A375 (cell line): ENCODE results near the gene EGFL6. TPM values are rescaled to one million over a fixed set of nuclear protein-coding genes. Genes with fewer than 3 reads are reported as not detected.

ENCODE experiments used
- total RNA-seq: library from RNA; depleted of rRNA; stranded (reverse); fragments of >200 nt; shearing (Covaris generic); gene quantifications from 2 replicates; pipeline ENCODE4 v1.2.3, GENCODE V29; 2014; rRNA removed

Gene EGFL6
- total RNA-seq: not detected in 2 replicates

GRCh38 chrX:13569479-13570260 lies at the start of gene EGFL6:
EGFL6 (plus strand) TSS chrX:13569601; CDS start chrX:13569862, 261 bp downstream.

GRCh38 chrX:13652850-13653693 lies 83.7 kb downstream of the EGFL6 start, which contains the start of gene TCEANC:
TCEANC (plus strand) TSS chrX:13653141; CDS start chrX:13662509, 9,368 bp downstream.

Other genes starting within 250 kb of the EGFL6 start
- not detected in 2 replicates for gene ATXN3L, start 249.5 kb upstream of the EGFL6 start, total RNA-seq
- 0.57 and 0.58 TPM in 2 replicates for gene TCEANC, start 83.5 kb downstream of the EGFL6 start, total RNA-seq
- gene RAB9A, start 119.5 kb downstream of the EGFL6 start, total RNA-seq: 22.3 and 24.0 TPM in 2 replicates
- 7.3 and 8.9 TPM in 2 replicates for gene TRAPPC2, start 165.0 kb downstream of the EGFL6 start, total RNA-seq
- 16.6 and 19.8 TPM in 2 replicates for gene OFD1, start 165.1 kb downstream of the EGFL6 start, total RNA-seq
- 0.23 TPM in 1 of 2 replicates, not detected in the other for gene GPM6B, start 247.5 kb downstream of the EGFL6 start, total RNA-seq